GM18519 (cell line): Measurements from ENCODE around the gene ZNF652.
A peak's percentile ranks its signal among the peaks of the same experiment; 100 is the strongest.
"Not testable (repeated sequence)": the region's sequence is repeated elsewhere in the genome, so short reads cannot be mapped to it uniquely, and the experiment has no call there.

Source experiments
- ATAC-seq: cut with Tn5 transposase; IDR thresholded peaks from one replicate; pipeline ENCODE4 v1.9.1; 2021; ENCODE audit warnings: mild to moderate bottlenecking, moderate library complexity; ENCODE audit not compliant: unreplicated experiment, low FRiP score

Gene ZNF652

GRCh38 chr17:49361902-49362722, at the start of gene ZNF652:
Gene ZNF652, minus strand, starts transcription at chr17:49362250. Its CDS starts 44,525 bp downstream, at chr17:49317725.
- peak; percentile 50 for ATAC-seq

- ATAC-seq, result no peak
Observed at GRCh38 chr17:49409066-49409465, 47.0 kb upstream of the ZNF652 start.

- ATAC-seq, result no peak
Observed at GRCh38 chr17:49407981-49408501, 46.0 kb upstream of the ZNF652 start.

GRCh38 chr17:49407086-49407485, 45.0 kb upstream of the ZNF652 start:
- no peak for ATAC-seq

- no peak for ATAC-seq
Observed at GRCh38 chr17:49406421-49407061, 44.5 kb upstream of the ZNF652 start.

- no peak for ATAC-seq
Observed at GRCh38 chr17:49404906-49405305, 42.9 kb upstream of the ZNF652 start.

DNA sequence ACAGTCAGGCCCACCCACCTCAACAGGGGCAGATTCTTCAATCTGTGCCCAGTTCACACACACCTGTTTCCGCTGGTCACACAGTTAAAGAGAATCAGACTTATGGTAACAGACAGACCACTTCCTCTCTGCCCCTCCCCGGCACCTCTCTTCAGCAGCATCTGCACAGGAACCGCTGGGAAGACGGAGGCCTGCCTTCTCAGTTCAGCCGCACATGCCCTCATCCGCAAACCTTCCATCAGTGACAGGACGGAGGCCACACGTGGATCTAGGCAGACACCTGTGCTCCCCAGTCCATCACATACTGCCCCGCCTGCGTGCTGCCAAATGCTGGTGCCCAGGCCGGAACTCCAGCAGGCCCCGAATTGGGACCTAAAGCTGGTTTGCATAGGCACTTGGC, 42.3 kb upstream of the ZNF652 start:
- ATAC-seq, result no peak

DNA sequence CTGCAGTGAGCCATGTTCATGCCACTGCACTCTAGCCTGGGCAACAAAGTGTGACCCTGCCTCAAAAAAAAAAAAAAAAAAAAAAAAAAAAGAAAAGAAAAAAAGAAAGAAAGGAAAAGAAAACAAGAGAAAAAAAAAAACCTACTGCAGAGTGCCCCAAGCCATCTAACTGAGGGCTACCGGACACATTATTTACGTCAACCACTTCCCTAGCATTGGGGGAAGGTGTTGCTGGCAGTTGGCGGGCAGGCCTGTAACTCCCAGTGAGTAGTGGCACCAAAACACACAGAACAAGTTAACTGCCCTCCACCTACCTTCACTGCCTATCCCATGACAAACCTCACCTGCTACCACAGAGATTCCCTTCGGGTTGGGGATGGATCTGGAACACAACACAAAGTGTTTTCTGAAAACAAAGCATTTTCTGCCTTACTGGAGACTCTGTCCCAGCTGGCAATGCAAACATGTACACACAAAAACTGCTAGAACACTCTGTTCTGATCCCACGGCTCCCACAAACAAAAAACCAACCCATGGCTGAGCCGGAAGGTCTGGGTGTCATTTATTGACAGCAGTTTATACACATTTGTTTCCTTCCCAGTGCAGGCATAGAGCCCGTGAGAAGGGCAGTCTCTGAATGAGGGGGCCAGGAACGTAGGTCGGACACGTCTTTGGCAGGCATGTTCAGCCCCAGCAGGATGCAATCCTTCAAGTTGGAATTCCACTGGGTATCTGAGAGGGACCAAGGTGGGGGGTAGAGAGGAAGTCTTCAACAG, 41.7 kb upstream of the ZNF652 start:
- ATAC-seq, result no peak

- no peak for ATAC-seq
Observed at GRCh38 chr17:49402706-49403105, 40.7 kb upstream of the ZNF652 start.

- ATAC-seq, result no peak
Observed at GRCh38 chr17:49401971-49402611, 40.0 kb upstream of the ZNF652 start.

- ATAC-seq, result no peak
Observed at GRCh38 chr17:49399995-49400394, 37.9 kb upstream of the ZNF652 start.

DNA sequence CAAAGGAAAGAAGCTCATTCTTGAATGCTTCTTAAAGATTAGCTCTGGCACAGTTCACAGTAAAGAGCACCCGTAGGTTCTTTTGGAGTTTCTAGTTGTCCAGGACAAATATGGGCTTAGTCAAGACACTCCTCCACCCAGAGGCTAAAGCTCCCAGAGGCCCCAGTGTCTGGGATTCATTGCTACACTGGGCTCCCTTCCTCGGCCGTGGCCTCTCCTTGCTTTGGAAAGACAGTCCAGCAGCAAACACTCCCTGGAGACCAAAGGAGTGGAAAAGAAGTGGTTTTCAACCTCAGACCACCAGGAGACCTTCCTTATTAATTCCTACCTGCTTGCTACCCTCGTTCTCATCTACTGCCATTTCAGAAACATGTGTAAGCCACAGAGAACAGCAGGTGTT, 35.5 kb upstream of the ZNF652 start:
- ATAC-seq, result no peak

GRCh38 chr17:49393491-49394255, 31.6 kb upstream of the ZNF652 start:
- no peak for ATAC-seq

DNA sequence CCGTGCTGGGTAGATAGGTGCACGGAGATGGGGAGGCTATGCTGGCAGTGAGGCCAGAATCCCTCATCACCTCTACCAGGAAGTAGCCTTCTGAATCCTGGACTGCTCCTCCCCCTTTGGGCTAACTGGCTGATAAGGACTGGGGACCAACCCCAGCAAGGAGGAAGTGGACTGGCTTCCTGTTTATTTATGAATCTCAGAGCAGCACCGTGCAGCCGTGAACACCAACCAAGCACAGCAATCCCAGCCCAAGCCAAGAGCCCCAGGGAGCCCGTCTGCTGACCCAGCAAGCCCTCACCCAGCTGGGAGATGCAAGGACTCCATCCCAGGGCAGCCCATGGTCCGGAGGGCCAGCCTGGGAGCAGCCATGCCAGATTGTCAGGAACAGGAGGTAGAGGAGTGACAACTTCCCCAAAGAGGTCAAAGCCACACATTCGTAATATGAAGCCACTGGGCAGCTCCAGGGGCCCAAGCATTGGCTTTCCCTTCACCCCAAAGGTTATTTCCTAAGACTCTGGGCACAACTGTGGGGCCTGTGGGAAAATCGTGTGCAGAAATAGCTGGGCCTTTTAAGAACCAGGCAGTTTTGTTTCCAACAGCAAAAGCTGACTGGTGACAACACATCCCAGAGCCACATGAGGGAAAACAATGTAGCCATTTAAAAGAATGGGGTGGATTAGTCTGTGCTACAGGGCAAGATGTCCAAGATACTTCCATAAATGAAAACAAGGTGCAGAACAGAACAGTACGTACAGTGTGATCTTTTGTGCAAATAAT, 28.7 kb upstream of the ZNF652 start:
- no peak for ATAC-seq

GRCh38 chr17:49389514-49390347, 27.7 kb upstream of the ZNF652 start:
- ATAC-seq, result not testable (repeated sequence)

DNA sequence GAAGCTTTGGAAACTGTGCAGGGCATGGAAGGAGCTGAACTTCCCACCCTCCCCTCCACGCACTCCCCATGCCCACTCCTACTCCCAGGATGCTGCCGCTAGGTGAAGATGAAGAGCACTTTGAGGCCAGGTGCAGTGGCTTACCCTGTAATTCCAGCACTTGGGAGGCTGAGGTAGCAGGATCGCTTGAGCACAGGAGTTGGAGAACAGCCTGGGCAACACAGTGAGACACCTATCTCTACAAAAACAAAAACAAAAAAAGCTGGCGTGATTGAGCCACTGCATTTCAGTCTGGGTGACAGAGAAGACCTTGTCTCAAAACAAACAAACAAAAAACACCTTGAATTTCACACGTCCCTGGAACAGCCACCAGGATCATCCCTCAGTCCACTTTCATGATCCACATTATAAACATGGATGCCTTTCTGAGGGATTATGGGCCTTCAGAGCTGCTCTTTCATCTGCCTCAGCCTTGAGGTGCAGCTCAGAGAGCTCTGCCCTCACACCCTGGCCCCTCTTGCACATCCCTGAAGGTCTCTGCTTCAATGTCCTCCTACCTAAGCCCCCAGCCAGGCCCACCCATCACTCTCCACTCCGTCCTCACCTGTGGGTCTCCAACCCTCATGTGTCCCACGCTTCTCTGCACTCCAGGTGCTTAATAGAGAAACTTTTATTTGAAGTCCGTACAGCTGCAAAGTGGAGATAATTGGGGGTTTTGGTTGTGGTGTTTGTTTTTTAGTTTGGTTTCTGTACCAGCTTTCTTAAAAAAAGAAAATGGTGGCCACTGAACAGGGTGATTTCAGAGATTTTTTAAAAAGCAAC, 26.9 kb upstream of the ZNF652 start:
- no peak for ATAC-seq

DNA sequence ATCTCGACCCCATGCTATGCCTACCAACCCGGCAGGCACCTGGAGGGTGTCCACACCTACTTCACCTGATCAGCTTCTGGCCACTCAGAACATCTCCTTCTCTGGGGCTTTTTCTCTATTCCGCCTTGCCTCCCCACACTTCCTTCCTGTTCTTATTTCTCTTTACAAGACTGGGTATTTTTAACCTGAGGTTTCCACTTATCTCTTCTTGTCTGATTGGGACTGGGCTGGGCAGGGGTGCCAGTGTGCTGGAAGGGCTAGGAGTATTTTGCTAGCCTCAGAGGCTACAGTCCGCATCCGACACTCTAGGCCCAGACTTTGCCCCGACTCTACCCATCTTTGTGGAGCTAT, 26.2 kb upstream of the ZNF652 start:
- ATAC-seq, result no peak
